HepG2 (cell line): ENCODE results near the gene ACER3.

Experiments used
- BRD4 ChIP-seq: sonication (generic); formaldehyde crosslinking; IDR thresholded peaks from 2 replicates; pipeline ENCODE4 v1.4.0; 2020; ENCODE audit warnings: missing genetic modification reagents
- CTCF ChIP-seq: sonication (generic); formaldehyde crosslinking; IDR thresholded peaks from 2 replicates; pipeline ENCODE4 v1.5.0; 2020; ENCODE audit warnings: mild to moderate bottlenecking, missing genetic modification reagents, moderate library complexity
- HCFC1 ChIP-seq: fragments of 150-350 bp; IDR thresholded peaks from 2 replicates; pipeline ENCODE4 v1.6.1; 2014; ENCODE audit warnings: low read depth, low read length
- HDAC2 ChIP-seq: sonication (generic); formaldehyde crosslinking; IDR thresholded peaks from 2 replicates; pipeline ENCODE4 v1.4.0; 2020; ENCODE audit warnings: missing genetic modification reagents
- NR2C2 ChIP-seq: sonication (generic); formaldehyde crosslinking; IDR thresholded peaks from 2 replicates; pipeline ENCODE4 v1.4.0; 2020; ENCODE audit warnings: missing genetic modification reagents, mild to moderate bottlenecking, moderate library complexity, borderline replicate concordance
- RFXAP ChIP-seq: sonication (generic); formaldehyde crosslinking; IDR thresholded peaks from 2 replicates; pipeline ENCODE4 v1.4.0; 2020; ENCODE audit warnings: missing genetic modification reagents, borderline replicate concordance
- ZNF407 ChIP-seq: sonication (generic); formaldehyde crosslinking; IDR thresholded peaks from one replicate; pipeline ENCODE4 v1.5.1; 2020; ENCODE audit warnings: mild to moderate bottlenecking, missing genetic modification reagents; ENCODE audit errors: not compliant biosample characterization

DNA sequence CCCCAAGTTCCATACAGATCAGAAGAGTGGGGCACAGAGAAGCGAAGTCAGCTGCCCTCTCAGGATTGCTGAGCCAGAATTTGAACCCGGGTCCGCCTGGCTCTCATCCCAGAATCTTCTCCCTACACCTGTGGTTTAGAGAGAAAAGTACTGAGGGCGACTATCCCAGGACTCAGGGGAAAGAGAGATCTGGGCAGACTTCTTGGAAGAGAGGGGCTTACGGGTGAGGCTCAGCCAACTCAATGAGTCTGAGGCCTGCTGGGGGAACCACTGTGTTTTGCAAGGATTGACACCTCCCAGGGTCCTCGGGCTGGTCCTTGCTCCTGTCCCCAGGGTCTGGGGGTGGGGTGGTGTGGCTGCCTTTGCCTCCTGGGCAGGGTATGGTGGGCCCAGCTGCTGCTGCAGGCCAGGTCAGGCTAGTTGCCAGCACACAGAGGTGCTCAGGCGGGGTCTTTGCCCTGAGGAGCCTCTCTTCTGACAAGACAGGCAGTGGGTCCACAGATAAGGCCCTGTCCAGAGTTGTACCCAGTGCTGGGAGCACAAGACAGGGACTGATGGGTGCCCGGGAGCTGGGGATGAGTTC, 207.2 kb downstream of the ACER3 start:
- TF ChIP-seq CTCF (CRISPR knock-in tag) (no peak), HDAC2 (CRISPR knock-in tag) (no peak), HCFC1 (no peak), RFXAP (CRISPR knock-in tag) (no peak), BRD4 (CRISPR knock-in tag) (no peak), NR2C2 (CRISPR knock-in tag) (no peak), ZNF407 (CRISPR knock-in tag) (no peak)
